HG03064 (cell line): Measurements from ENCODE around the gene FGF9.

Experiments used
- ATAC-seq: cut with Tn5 transposase; IDR thresholded peaks from one replicate; pipeline ENCODE4 v1.9.1; 2021; ENCODE audit warnings: low read depth; ENCODE audit not compliant: unreplicated experiment

Gene FGF9

GRCh38 chr13:21673789-21674489 lies 3.1 kb downstream of the FGF9 start:
- ATAC-seq = peak; percentile 42

DNA sequence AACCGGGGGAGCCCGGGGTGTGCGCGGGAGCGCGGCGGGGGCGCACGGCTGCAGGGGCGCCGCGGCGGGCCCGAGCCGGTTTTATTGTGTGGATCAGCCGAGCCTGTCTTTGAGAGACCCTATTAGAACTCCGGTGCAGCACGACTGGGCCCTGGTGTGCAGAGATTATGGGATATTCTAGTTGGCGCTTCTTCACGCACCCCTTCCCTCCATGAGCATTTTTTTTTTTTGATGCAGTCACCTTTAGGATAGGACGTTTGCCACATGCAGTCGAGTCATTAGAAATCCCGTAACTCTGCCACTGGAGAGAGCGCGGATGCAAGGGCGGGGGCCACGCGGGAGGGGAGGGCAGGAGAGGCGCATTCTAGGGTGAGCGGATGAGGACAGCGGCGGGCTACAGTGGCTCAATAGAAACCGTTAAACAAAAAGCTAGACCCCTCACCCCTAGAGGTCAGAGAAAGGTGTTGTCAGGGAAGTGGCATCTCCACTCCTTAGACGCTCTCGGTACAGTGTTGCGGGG lies 3.7 kb downstream of the FGF9 start:
- ATAC-seq = no peak

- no peak for ATAC-seq
These were observed 4.5 kb downstream of the FGF9 start for GRCh38 chr13:21675095-21675991.

DNA sequence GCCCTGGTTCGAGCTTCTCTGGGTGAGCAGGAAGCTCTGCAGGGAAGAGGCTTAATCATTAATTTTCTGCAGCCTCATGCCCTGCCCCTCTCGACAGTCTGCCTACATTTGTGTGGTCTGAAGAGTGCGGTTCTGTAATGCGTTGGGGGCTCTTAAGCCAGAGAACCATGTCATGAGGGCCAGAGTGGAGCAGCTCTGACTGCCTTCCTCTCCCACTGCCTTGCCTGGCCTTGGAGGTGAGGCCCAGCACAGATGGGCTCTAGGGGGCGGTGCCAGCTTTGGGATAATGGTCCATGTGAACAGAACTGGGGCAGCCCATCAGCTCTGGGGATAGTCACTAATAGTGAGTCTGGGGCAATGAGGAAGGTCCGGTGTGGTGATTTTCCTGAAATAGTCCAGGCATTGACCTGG lies 5.7 kb downstream of the FGF9 start:
- no peak for ATAC-seq

DNA sequence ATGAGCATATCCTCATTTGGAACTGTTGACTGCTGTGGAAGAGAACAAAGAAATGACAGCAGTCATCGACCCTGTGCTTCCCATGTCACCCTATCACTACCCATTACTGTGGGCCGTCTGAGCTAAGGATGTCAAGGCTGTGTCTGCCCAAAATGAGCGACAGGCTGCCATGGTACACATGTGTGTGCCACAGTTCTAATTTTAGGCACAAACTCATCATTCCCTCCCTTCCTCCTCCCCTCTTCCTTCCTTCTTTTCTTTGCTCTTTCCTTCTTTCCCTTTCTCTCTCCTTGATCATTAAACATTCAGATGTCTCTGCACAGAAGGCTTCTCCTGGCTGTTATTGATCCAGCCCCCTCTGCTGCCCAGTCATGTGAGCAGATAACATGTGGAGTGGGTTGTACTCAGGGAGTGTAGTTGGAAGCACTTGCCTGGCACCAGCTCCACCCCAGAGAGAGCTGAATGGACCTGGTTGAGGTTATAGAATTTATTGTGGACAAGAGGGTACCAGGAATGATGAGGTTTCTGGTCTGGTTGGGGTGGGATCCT lies 6.3 kb downstream of the FGF9 start:
- ATAC-seq = no peak

DNA sequence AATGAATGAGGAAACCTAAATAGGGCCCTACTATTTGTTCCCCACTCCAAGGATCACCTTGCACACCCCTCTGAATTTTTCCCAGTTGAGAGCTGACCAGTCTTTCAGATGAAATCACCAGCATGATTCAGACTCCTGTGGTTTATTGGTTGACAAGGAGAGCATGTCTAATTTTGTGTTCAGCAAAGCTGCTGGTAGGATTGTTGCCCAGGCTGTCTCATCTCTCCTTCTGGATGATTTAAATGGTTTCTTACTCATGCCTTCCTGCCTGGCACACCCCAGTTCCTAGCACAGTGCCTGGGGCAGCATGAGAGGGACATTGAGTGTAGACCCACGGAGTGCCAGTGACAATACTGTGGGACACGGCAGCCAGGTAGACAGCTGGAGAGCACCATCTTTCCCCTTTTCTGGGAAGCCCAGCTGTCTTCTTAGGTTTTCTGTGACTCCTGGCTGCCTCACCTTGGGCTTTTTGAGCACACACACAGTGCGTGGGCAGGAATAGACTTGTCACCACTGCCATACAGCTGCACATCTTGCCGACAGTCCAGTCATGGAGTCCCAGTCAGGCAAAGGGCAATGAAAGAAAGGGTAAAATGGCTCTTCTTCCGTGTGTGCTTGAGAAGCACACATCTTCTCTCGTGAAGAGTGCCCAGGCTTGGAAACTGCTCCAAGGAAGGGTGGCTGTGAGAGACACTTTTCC lies 12.3 kb downstream of the FGF9 start:
- ATAC-seq = no peak

DNA sequence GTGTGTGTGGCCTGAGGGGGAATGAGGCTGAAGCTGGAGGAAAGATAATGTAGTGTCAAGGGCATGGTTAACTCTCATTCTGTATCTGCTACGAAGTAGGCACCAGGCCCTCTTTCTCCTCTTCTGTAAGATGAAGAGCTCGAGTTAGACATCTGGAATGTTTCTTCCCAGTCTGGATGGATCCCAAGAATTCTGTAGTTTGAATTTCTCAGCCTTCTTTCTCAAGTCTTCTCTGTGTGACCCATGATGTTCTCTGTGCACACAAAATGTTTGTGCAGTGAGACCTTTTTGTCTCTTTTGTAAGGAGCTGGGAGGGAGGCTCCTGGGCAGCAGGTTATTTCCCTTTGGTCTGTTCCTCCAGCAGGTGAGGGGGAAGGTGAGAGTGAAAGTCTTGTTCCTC lies 13.7 kb downstream of the FGF9 start:
- no peak for ATAC-seq

DNA sequence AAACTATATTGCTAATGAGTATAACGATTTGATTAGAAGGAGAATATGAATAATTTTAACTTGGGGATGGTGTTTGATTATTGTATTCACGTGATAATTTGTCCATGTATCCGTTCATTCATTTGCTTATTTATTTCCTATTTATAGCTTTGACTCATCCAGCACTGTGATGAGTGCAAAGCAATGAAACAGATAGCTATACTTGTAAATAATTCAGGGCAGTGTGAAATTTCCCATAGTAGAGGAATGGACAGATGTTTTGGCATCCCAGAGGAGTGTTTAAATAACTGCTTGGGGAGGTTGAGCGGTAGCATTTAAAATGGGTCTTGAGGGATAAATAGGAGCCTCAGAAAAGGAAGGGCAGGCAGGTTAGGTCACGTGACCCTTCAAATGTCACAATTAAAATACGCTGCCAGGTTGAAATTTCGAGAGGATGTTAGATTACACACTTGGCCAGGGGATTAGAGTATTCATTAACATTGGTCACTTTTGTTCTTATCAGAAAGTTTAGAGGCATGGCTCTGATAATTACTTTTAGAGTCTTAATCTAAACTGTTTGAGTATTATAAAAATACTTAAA lies 14.7 kb downstream of the FGF9 start:
- no peak for ATAC-seq

GRCh38 chr13:21686751-21687391 lies 16.0 kb downstream of the FGF9 start:
- ATAC-seq = peak; percentile 87

GRCh38 chr13:21688056-21688455 lies 17.2 kb downstream of the FGF9 start:
- ATAC-seq = no peak

DNA sequence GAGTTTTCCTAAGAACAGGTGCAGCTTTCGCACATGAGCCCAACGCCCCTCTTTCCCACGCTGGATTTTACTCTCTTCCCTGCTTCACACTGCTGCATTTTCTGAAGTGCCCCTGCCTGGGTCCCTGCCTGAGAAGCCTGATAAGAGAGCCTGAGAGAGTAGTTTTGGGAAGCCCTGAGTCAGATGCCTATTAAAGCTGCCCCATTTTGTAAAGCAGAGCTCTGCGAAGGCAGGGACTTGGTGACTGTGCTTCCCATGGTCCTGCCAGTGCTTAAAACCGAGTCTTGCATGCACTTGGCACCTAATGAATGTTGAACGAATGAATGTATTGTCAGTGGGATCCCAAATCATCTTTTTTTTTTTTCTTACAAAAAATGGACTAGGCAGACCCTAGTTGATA lies 18.2 kb downstream of the FGF9 start:
- no peak for ATAC-seq

GRCh38 chr13:21690955-21691354 lies 20.1 kb downstream of the FGF9 start:
- ATAC-seq = no peak

DNA sequence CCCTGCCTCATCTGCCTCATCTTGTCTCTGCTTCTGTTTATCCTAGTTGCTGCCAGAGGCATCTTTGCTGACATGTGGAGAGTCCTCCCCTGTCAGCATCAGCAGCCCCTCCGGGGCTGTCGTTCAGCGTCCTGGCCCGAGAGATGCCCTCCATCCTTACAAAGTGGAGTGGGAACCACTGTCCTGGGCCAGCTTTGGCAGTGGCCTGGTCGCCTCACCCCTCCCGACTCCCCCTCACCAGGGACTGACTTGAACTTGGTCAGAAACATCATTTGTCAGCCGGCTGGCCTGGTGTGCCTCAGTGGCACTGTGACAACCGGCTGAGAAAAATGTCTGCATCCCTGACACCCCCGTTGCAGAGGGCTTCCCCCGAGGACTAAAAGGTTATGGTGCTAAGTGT lies 20.6 kb downstream of the FGF9 start:
- no peak for ATAC-seq

GRCh38 chr13:21691928-21692327 lies 21.1 kb downstream of the FGF9 start:
- no peak for ATAC-seq

DNA sequence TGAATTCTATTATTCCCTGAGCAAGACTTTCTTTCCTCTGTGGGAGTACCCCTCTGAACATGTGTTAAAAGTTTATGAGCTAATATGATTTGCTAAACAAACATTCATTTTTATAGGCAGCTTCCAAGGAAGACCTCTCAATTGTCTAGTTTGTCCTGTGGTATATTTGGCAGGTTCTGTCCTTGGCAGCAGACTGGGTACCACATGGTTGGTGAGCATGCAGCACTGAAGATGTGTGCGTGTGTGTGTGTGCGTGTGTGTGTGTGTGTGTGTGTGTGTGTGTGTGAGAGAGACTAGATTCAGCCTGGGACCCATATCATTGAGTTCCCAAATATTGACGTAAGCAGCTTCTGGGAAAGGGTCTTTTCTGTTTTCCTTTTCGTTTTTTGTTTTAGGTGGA lies 24.0 kb downstream of the FGF9 start:
- ATAC-seq = no peak

DNA sequence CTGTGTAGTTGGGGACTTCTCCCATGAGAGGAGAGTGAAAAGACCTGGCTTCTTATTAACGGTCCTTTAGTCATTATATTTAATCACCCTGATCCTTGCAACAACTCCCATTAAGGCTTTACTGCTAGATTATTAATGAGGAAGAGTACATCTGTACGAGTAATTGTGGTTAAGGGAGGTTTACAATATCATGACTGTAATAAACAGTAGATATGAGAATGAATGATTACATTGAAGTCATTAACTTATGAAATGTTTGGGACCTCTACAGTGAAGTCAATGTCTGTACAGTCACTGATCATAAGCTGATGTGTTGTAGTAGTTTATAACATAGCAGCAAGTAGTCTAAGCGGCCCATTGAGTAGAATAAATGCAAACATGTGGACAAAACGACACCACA lies 24.7 kb downstream of the FGF9 start:
- ATAC-seq = no peak

- no peak for ATAC-seq
These were observed 26.1 kb downstream of the FGF9 start for GRCh38 chr13:21696865-21697448.

DNA sequence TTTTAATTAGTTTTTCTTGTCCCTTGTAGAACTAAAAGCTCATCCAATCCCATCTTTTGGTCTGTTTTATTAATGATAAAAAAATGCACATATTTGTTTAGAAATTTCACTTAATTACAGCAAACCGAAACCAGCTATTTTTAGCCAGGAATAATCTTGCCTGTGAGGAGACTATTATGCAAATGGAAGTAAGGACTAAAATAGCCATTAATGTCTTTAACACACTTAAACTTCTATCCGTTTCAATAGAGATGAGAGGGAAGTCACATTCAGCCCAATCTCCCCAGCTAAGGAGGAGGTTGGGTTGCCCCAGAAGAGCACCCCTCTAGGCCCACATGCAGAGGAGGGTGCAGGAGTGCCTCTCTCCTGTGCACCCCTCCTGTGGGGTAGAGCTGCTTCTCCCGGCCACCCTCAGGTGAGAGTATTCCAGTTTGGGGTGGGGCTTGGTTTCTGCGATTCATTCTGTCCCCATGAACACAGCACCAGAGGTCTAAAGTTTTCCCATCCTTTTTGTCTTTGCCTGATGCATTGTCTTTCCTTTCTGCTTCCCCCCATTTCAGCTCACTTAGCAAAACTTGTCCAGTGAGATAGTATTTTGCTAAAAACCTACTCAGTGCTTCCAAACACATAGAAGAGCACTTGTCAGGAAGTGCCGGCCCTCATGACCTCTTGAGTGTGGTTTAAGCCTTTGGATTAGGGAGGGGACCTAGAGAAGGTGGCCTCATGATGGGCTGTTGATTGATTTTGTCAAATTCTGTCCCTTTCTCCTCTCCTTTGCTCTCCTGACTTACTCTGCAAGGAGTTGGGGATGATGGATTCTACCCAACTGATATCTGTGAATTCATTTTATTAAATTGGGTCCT lies 28.2 kb downstream of the FGF9 start:
- ATAC-seq = no peak

DNA sequence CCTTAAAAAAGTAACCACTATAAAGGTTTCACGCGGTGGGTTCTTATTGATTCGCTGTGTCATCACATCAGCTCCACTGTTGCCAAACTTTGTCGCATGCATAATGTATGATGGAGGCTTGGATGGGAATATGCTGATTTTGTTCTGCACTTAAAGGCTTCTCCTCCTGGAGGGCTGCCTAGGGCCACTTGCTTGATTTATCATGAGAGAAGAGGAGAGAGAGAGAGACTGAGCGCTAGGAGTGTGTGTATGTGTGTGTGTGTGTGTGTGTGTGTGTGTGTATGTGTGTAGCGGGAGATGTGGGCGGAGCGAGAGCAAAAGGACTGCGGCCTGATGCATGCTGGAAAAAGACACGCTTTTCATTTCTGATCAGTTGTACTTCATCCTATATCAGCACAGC lies 30.6 kb downstream of the FGF9 start:
- ATAC-seq = no peak
